PC-9 (cell line): ENCODE measurements around the gene KCNT2.

ENCODE experiments used
- CTCF ChIP-seq: fragments of 200-600 bp; sonication (generic); conservative IDR thresholded peaks from 2 replicates; pipeline ENCODE4 v1.6.1; 2017; ENCODE audit warnings: mixed run types, antibody characterized with exemption, mild to moderate bottlenecking, moderate library complexity
- EZH2 ChIP-seq: fragments of 200-600 bp; sonication (generic); IDR thresholded peaks from 2 replicates; pipeline ENCODE4 v1.8.0; 2017; ENCODE audit warnings: antibody characterized with exemption, low read depth

DNA sequence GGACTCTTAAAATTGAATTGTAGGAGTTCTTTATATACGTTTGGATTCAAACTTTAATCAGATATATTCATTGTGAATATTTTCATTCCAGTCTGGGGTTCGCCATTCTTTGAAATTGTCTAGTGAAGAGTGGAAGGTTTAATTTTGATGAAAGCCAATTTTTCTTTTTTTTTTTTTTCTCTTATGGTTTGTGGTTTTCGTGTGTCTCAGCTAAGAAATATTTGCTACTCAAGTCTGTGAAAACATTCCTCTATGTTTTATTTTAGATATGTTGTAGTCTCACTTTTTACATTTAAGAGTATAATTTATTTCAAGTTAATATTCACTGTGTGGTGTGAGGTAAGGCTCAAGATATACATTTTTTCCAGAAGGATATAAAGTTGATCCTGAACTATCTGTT lies 220.5 kb downstream of the KCNT2 start:
- TF ChIP-seq CTCF (no peak), EZH2 (no peak)
